Astrocyte (in vitro differentiated cells and primary cell): ENCODE results near the gene PLCG1.

Experiments
- CTCF ChIP-seq: IDR thresholded peaks from 2 replicates; pipeline ENCODE4 v1.5.1; 2011; ENCODE audit warnings: low read depth, mild to moderate bottlenecking, inconsistent platforms, low read length, moderate library complexity; ENCODE audit not compliant: insufficient read depth
- EZH2 ChIP-seq: IDR thresholded peaks from 2 replicates; pipeline ENCODE4 v1.6.1; 2012; ENCODE audit warnings: mild to moderate bottlenecking, low read length, inconsistent platforms; ENCODE audit not compliant: insufficient read depth

GRCh38 chr20:41087777-41088176 is 49.6 kb upstream of the PLCG1 start:
- TF ChIP-seq CTCF, result no peak
- no peak for TF ChIP-seq EZH2
